Thyroid gland (tissue), 4 donors: ENCODE results near the gene ZDHHC3. TPM values are rescaled to one million over a fixed set of nuclear protein-coding genes. Genes with fewer than 3 reads are reported as not detected.

Experiments
- DNase-seq, 2 donors: peaks; one replicate each; pipeline ENCODE4 v3.0.0-alpha.2; 2019
- H3K27ac ChIP-seq, 3 donors: fragments of 200-600 bp; sonication (generic); 1 replicate in 2 of 3; 2 replicates in 1 of 3; pipeline ENCODE4 v1.5.1; 2016 to 2019; ENCODE audit warnings: mild to moderate bottlenecking in 1 of 3, moderate library complexity in 1 of 3
- H3K27me3 ChIP-seq: fragments of 200-600 bp; sonication (generic); one replicate; pipeline ENCODE4 v1.5.1; 2019
- H3K36me3 ChIP-seq, 2 donors: fragments of 200-600 bp; sonication (generic); one replicate each; pipeline ENCODE4 v1.5.1; 2016 to 2019
- H3K4me1 ChIP-seq, 2 donors: fragments of 200-600 bp; sonication (generic); one replicate each; pipeline ENCODE4 v1.5.1; 2017 to 2019
- H3K4me3 ChIP-seq, 3 donors: fragments of 200-600 bp; sonication (generic); replicated peaks in 1 of 3; 1 replicate in 2 of 3; 2 replicates in 1 of 3; pipeline ENCODE4 v1.5.1; 2016; ENCODE audit warnings: mild to moderate bottlenecking in 1 of 3
- H3K9me3 ChIP-seq: fragments of 200-600 bp; sonication (generic); one replicate; pipeline ENCODE4 v1.5.1; 2017
- CTCF ChIP-seq, 6 experiments: fragments of 200-600 bp in 3 of 6; fragments of 450-650 bp in 3 of 6; sonication (generic) in 3 of 6; IDR thresholded peaks; one replicate each; pipeline ENCODE4 v1.5.1; 2016 to 2019; ENCODE audit warnings: antibody characterized with exemption in 6 of 6, mild to moderate bottlenecking in 2 of 6, inconsistent platforms in 1 of 6, moderate library complexity in 1 of 6
- POLR2A ChIP-seq, 2 donors: fragments of 450-650 bp; IDR thresholded peaks; one replicate each; pipeline ENCODE4 v1.6.1; 2017; ENCODE audit warnings: antibody characterized with exemption in 2 of 2, mild to moderate bottlenecking in 2 of 2, moderate library complexity in 1 of 2
- WGBS, 2 donors: methylation state at CpG; one replicate each; pipeline ENCODE4 v1.1.5; 2017; 5-methylcytosine and 5-hydroxymethylcytosine counted together
- intact Hi-C: fragments of 100-400 bp; cut with DNase I; formaldehyde crosslinking; loops from one replicate; pipeline ENCODE4 v1.15.1; 2023
- total RNA-seq, 4 donors: library from RNA; depleted of rRNA; stranded (reverse); fragments of >200 nt; gene quantifications; one replicate each; pipeline ENCODE4 v1.2.3, GENCODE V29; 2016

Gene ZDHHC3
- total RNA-seq, 4 donors from 2014 or later = 46.0 to 94.3 (median 76.0) TPM

- intact Hi-C loops = no loop called here
- WGBS, 2 donors = 36 to 51% methylated on average over 2 of the region's 2 CpGs
- H3K4me1 ChIP-seq = peaks cover 28 to 42% of the 10 kb centered on the region in 2 donors
- no peaks in the 10 kb centered on the region for H3K27me3 ChIP-seq
- peak overlapping the region; percentile 60 to 87 (median 75) for H3K27ac ChIP-seq
- DNase-seq = peak; percentile 85 to 86
- H3K4me3 ChIP-seq = no peak overlapping the region
- H3K36me3 ChIP-seq = peaks cover 13 to 14% of the 10 kb centered on the region in 2 donors
- TF ChIP-seq CTCF (IDR thresholded peaks at IDR 0.05) (no peak), POLR2A (IDR thresholded peaks at IDR 0.05) (no peak)
- no peaks in the 10 kb centered on the region for H3K9me3 ChIP-seq
Observed at GRCh38 chr3:44999782-45000181, 23.8 kb upstream of the ZDHHC3 start.

GRCh38 chr3:44996556-44996969 lies 20.6 kb upstream of the ZDHHC3 start:
- Histone ChIP-seq H3K27ac (peak overlapping the region in 1 of 3 donors; percentile 86), H3K4me3 (no peak overlapping the region), H3K4me1 (peaks cover 48 to 58% of the 10 kb centered on the region in 2 donors), H3K27me3 (no peaks in the 10 kb centered on the region), H3K9me3 (no peaks in the 10 kb centered on the region), H3K36me3 (peaks cover 10 to 14% of the 10 kb centered on the region in 2 donors)
- 85 to 90% methylated on average over 3 of the region's 3 CpGs for WGBS, 2 donors
- TF ChIP-seq POLR2A (IDR thresholded peaks at IDR 0.05) (no peak), CTCF (IDR thresholded peaks at IDR 0.05) (no peak)
- intact Hi-C loops = no loop called here
- DNase-seq = no peak

GRCh38 chr3:44995142-44995770 lies 19.3 kb upstream of the ZDHHC3 start:
- intact Hi-C loops = no loop called here
- Histone ChIP-seq H3K4me1 (peaks cover 38 to 45% of the 10 kb centered on the region in 2 donors), H3K9me3 (no peaks in the 10 kb centered on the region), H3K27ac (peak overlapping the region; percentile 5 to 86 (median 22)), H3K36me3 (peaks cover 10 to 14% of the 10 kb centered on the region in 2 donors), H3K4me3 (no peak overlapping the region), H3K27me3 (no peaks in the 10 kb centered on the region)
- WGBS, 2 donors = 73 to 88% methylated on average over 8 of the region's 8 CpGs
- peak; percentile 39 to 44 for DNase-seq
- TF ChIP-seq POLR2A (IDR thresholded peaks at IDR 0.05) (no peak), CTCF (IDR thresholded peaks at IDR 0.05) (no peak)

- Histone ChIP-seq H3K36me3 (peaks cover 7 to 14% of the 10 kb centered on the region in 2 donors), H3K27ac (peak overlapping the region; percentile 32 to 86 (median 63))
- no peak for DNase-seq
Observed at GRCh38 chr3:44993471-44994205, 17.7 kb upstream of the ZDHHC3 start.

More at GRCh38 chr3:44993471-44994205, 17.7 kb upstream of the ZDHHC3 start:
- no peaks in the 10 kb centered on the region for H3K9me3 ChIP-seq
- no peaks in the 10 kb centered on the region for H3K27me3 ChIP-seq
- intact Hi-C loops = no loop called here
- no peak for TF ChIP-seq POLR2A (IDR thresholded peaks at IDR 0.05)
- TF ChIP-seq CTCF (IDR thresholded peaks at IDR 0.05) = no peak
- peaks cover 29 to 34% of the 10 kb centered on the region in 2 donors for H3K4me1 ChIP-seq
- H3K4me3 ChIP-seq = no peak overlapping the region
